Thoracic aorta (tissue), 2 donors: ENCODE measurements around the gene CT45A9. TPM values are rescaled to one million over a fixed set of nuclear protein-coding genes. Genes with fewer than 3 reads are reported as not detected.
"Not testable (repeated sequence)": the region's sequence is repeated elsewhere in the genome, so short reads cannot be mapped to it uniquely, and the experiment has no call there.

Experiments used
- ATAC-seq: fragments of 150-250 bp; one replicate; pipeline ENCODE4 v1.8.0; 2017; ENCODE audit warnings: low read depth; ENCODE audit not compliant: insufficient number of reproducible peaks, low FRiP score
- DNase-seq: peaks from one replicate; pipeline ENCODE4 v3.0.0-alpha.2; 2020; ENCODE audit warnings: low spot score
- H3K27ac ChIP-seq, 2 donors: fragments of 200-600 bp; sonication (generic); 1 replicate in 1 of 2; 2 replicates in 1 of 2; pipeline ENCODE4 v1.5.1; 2016; ENCODE audit warnings: mild to moderate bottlenecking in 2 of 2, moderate library complexity in 2 of 2
- H3K27me3 ChIP-seq: fragments of 200-600 bp; sonication (generic); replicated peaks from 2 replicates; pipeline ENCODE4 v1.6.0; 2016; ENCODE audit warnings: mild to moderate bottlenecking; ENCODE audit not compliant: insufficient read depth
- H3K36me3 ChIP-seq: fragments of 200-600 bp; sonication (generic); one replicate; pipeline ENCODE4 v1.5.1; 2016
- H3K4me1 ChIP-seq, 2 donors: fragments of 200-600 bp; sonication (generic); 1 replicate in 1 of 2; 2 replicates in 1 of 2; pipeline versions ENCODE4 v1.5.1 to v1.6.0; 2016; ENCODE audit warnings: low read depth in 2 of 2, mild to moderate bottlenecking in 1 of 2; ENCODE audit not compliant: control insufficient read depth in 1 of 2
- H3K4me3 ChIP-seq: fragments of 200-600 bp; sonication (generic); 2 replicates; pipeline ENCODE4 v1.5.1; 2016; ENCODE audit warnings: mild to moderate bottlenecking
- H3K9me3 ChIP-seq: fragments of 200-600 bp; sonication (generic); 2 replicates; pipeline ENCODE4 v1.5.1; 2016
- CTCF ChIP-seq: fragments of 200-600 bp; sonication (generic); IDR thresholded peaks from one replicate; pipeline ENCODE4 v1.5.1; 2019; ENCODE audit warnings: antibody characterized with exemption
- total RNA-seq, 2 donors: library from RNA; depleted of rRNA; stranded (reverse); fragments of >200 nt; gene quantifications; one replicate each; pipeline versions ENCODE4 v1.1.0 to v1.2.3, GENCODE V29; 2016

Gene CT45A9
- not detected for total RNA-seq

- H3K9me3 ChIP-seq, H3K4me3 ChIP-seq, H3K4me1 ChIP-seq, H3K27me3 ChIP-seq, H3K36me3 ChIP-seq, DNase-seq, H3K27ac ChIP-seq, ATAC-seq: not testable (repeated sequence)
Measured at GRCh38 chrX:135871712-135872111, at the start of gene CT45A9. TSS of gene CT45A9 (minus strand) at chrX:135871812. CDS start at chrX:135868061, 3,751 bp downstream.

GRCh38 chrX:135920516-135920915, 48.9 kb upstream of the CT45A9 start:
- H3K27me3 ChIP-seq, H3K9me3 ChIP-seq, H3K27ac ChIP-seq, H3K36me3 ChIP-seq, ATAC-seq, H3K4me3 ChIP-seq, H3K4me1 ChIP-seq, DNase-seq: not testable (repeated sequence)

GRCh38 chrX:135914404-135914803, 42.8 kb upstream of the CT45A9 start:
- no peak for ATAC-seq
- TF ChIP-seq CTCF = no peak
- H3K27me3 ChIP-seq = no peaks in the 10 kb centered on the region

GRCh38 chrX:135910251-135910650, 38.6 kb upstream of the CT45A9 start:
- no peaks in the 10 kb centered on the region for H3K9me3 ChIP-seq
- ATAC-seq (no peak), DNase-seq (no peak)
- no peaks in the 10 kb centered on the region for H3K4me1 ChIP-seq
- H3K36me3 ChIP-seq = no peaks in the 10 kb centered on the region
- no peak overlapping the region for H3K4me3 ChIP-seq
- H3K27me3 ChIP-seq = no peaks in the 10 kb centered on the region
- no peak overlapping the region for H3K27ac ChIP-seq
- no peak for TF ChIP-seq CTCF

More at GRCh38 chrX:135914404-135914803, 42.8 kb upstream of the CT45A9 start:
- H3K4me1 ChIP-seq = no peaks in the 10 kb centered on the region
- H3K9me3 ChIP-seq = no peaks in the 10 kb centered on the region
- H3K36me3 ChIP-seq = no peaks in the 10 kb centered on the region
- DNase-seq = no peak
- H3K4me3 ChIP-seq = no peak overlapping the region
- no peak overlapping the region for H3K27ac ChIP-seq

- Histone ChIP-seq H3K4me3 (no peak within 1 kb of the TSS), H3K9me3 (no peaks in the 10 kb centered on the region), H3K27me3 (no peaks in the 10 kb centered on the region), H3K27ac (no peak within 1 kb of the TSS), H3K36me3 (no peaks in the 10 kb centered on the region), H3K4me1 (no peaks in the 10 kb centered on the region)
- ATAC-seq (no peak), DNase-seq (no peak)
- TF ChIP-seq CTCF = no peak
Measured at GRCh38 chrX:135893294-135893817, 21.7 kb upstream of the CT45A9 start, which contains the start of the genes CT45A10 and SAGE1. TSS of gene CT45A10 (minus strand) at chrX:135893444. CDS start at chrX:135885344, 8,100 bp downstream. TSS of gene SAGE1 (plus strand) at chrX:135893716. CDS start at chrX:135896243, 2,527 bp downstream.

- no peak overlapping the region for H3K27ac ChIP-seq
- H3K9me3 ChIP-seq = no peaks in the 10 kb centered on the region
- ATAC-seq = no peak
- H3K4me1 ChIP-seq = no peaks in the 10 kb centered on the region
- no peaks in the 10 kb centered on the region for H3K36me3 ChIP-seq
- no peak for TF ChIP-seq CTCF
- no peak overlapping the region for H3K4me3 ChIP-seq
- no peak for DNase-seq
- no peaks in the 10 kb centered on the region for H3K27me3 ChIP-seq
Measured at GRCh38 chrX:135892781-135893180, 21.2 kb upstream of the CT45A9 start.
